ENCODE measurements around the gene CHI3L1. TPM values are rescaled to one million over a fixed set of nuclear protein-coding genes. Genes with fewer than 3 reads are reported as not detected.

The CHI3L1 gene
- total and polyA plus RNA-seq, 11 donors, result 0.15 to 27.1 (median 1.3) TPM; not detected in 1

DNA sequence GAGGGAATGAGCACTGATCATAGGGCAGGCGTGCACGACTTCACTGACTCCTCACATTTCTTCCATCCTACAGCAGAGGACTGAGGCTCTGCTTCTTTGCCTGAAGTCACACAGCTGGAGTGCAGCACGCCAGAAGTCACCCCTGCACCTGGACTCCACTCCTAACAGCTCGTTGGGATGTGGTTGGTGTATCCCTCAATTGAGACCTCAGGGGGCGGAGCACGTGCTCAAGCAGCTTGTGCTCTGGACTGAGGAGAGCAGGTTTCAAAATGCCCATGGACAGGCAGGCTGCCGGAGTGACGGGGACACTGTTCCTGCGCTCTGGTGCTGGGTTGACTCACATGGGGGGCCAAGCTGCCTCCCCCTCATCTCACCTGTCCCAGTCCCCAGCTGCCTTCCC, 29.1 kb upstream of the CHI3L1 start:
- Histone ChIP-seq H3K36me3 (no peaks in the 10 kb centered on the region), H3K4me3 (no peak overlapping the region), H3K27ac (no peak overlapping the region), H3K4me1 (peaks cover 0 to 4% (median 0%) of the 10 kb centered on the region in 12 donors), H3K27me3 (peaks cover 0 to 9% (median 0%) of the 10 kb centered on the region in 9 donors), H3K9me3 (no peaks in the 10 kb centered on the region)
- intact Hi-C loops (cut with DNase I), result loop anchor here in 3 of 10 donors (1.0 to 5.0 kb wide), 4 partner anchors 43 to 176 kb away; no protein-coding TSS in a partner anchor
- no peak for DNase-seq
- ATAC-seq, result no peak
- WGBS, 4 donors, result 60 to 71% (median 64%) methylated on average over 6 to 9 of the region's 9 CpGs
- no peak for TF ChIP-seq POLR2A (IDR thresholded peaks at IDR 0.05)
- TF ChIP-seq, protein P1, sequence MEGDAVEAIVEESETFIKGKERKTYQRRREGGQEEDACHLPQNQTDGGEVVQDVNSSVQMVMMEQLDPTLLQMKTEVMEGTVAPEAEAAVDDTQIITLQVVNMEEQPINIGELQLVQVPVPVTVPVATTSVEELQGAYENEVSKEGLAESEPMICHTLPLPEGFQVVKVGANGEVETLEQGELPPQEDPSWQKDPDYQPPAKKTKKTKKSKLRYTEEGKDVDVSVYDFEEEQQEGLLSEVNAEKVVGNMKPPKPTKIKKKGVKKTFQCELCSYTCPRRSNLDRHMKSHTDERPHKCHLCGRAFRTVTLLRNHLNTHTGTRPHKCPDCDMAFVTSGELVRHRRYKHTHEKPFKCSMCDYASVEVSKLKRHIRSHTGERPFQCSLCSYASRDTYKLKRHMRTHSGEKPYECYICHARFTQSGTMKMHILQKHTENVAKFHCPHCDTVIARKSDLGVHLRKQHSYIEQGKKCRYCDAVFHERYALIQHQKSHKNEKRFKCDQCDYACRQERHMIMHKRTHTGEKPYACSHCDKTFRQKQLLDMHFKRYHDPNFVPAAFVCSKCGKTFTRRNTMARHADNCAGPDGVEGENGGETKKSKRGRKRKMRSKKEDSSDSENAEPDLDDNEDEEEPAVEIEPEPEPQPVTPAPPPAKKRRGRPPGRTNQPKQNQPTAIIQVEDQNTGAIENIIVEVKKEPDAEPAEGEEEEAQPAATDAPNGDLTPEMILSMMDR (IDR thresholded peaks at IDR 0.05), result no peak

DNA sequence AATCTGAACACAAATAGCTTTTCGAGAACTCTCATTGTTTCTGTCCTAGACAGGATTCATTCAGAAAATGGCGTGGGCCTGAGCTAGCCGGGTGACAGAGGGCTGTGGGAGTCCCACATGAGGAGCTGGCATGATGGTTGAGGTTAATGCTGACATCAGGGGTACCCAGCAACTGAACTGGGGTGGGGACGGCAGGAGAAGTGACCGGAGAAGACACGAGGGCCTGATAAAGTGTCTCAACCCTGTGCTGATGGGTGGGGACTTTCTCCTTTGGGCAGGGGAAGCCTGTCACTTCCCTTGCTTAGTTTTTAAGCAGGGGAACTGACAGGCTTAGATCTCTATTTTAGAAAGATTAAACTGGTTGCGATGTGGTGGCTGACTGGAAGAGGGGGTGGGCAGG, 28.4 kb upstream of the CHI3L1 start:
- Histone ChIP-seq H3K27ac (no peak overlapping the region), H3K36me3 (no peaks in the 10 kb centered on the region), H3K4me1 (peaks cover 0 to 4% (median 0%) of the 10 kb centered on the region in 12 donors), H3K27me3 (peaks cover 0 to 9% (median 0%) of the 10 kb centered on the region in 9 donors), H3K4me3 (no peak overlapping the region), H3K9me3 (no peaks in the 10 kb centered on the region)
- intact Hi-C loops (cut with DNase I), result loop anchor here in 3 of 10 donors (1.0 to 5.0 kb wide), 4 partner anchors 43 to 176 kb away; no protein-coding TSS in a partner anchor
- 75 to 83% (median 78%) methylated on average over 7 of the region's 7 CpGs for WGBS, 4 donors
- DNase-seq (no peak), ATAC-seq (no peak)
- TF ChIP-seq, protein P1 (IDR thresholded peaks at IDR 0.05), result no peak
- no peak for TF ChIP-seq POLR2A (IDR thresholded peaks at IDR 0.05)

DNA sequence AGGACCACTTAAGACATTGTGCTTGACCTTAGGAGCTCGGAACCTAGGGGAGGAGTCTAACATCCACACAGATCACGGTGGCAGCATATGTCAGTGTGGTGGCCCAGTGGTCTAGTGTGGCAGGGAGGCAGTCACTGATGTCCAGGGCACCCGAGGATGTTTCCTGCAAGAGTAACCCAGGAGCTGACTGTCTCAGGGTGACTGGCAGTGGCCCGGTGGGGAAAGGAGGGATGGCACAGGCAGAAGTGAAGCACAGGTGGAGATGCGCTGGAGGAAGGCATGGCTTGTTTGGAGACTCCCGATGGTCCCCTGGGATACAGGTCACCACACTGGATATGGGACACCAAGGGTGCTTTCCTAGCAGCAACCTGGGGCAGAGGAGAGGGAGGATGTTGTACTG, 26.6 kb upstream of the CHI3L1 start:
- H3K27ac ChIP-seq, result no peak overlapping the region
- H3K4me3 ChIP-seq, result no peak overlapping the region
- H3K36me3 ChIP-seq, result no peaks in the 10 kb centered on the region
- H3K9me3 ChIP-seq, result no peaks in the 10 kb centered on the region
- intact Hi-C loops (cut with DNase I), result no loop called here
- ATAC-seq (no peak), DNase-seq (no peak)
- peaks cover 0 to 9% (median 0%) of the 10 kb centered on the region in 9 donors for H3K27me3 ChIP-seq
- TF ChIP-seq POLR2A (IDR thresholded peaks at IDR 0.05), result no peak
- TF ChIP-seq, protein P1 (IDR thresholded peaks at IDR 0.05), result no peak
- H3K4me1 ChIP-seq, result peaks cover 0 to 4% (median 0%) of the 10 kb centered on the region in 12 donors
- WGBS, 4 donors, result 77 to 88% (median 81%) methylated on average over 6 of the region's 6 CpGs

DNA sequence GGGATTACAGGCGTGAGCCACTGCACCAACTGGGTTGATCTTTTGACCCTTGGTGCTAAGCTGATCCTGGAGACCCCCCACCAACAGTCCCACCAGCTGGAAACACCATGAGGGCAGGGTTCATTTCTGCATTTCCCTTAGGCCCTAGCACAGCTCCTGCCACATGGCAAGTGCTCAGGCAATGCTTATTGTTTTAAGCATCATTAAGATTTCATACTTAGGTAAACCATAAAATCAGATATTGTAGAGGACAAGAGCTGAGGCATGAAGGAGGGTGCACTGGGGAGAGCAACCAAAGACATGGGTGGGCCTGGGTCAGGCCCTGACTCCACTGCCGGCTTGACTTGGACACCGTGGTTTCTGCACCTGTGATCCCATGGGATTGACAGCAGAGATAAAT, 25.3 kb upstream of the CHI3L1 start:
- no peak for ATAC-seq
- WGBS, 4 donors, result 92 to 95% (median 93%) methylated on average over 3 of the region's 3 CpGs
- Histone ChIP-seq H3K27ac (no peak overlapping the region), H3K4me3 (no peak overlapping the region), H3K27me3 (peaks cover 0 to 6% (median 0%) of the 10 kb centered on the region in 9 donors), H3K4me1 (peaks cover 0 to 4% (median 0%) of the 10 kb centered on the region in 12 donors), H3K36me3 (no peaks in the 10 kb centered on the region), H3K9me3 (no peaks in the 10 kb centered on the region)
- no peak for DNase-seq
- TF ChIP-seq, protein P1 (IDR thresholded peaks at IDR 0.05), result no peak
- no peak for TF ChIP-seq POLR2A (IDR thresholded peaks at IDR 0.05)
- intact Hi-C loops (cut with DNase I), result no loop called here
